ENCODE results near the gene FAM162A. TPM values are rescaled to one million over a fixed set of nuclear protein-coding genes. Genes with fewer than 3 reads are reported as not detected.

Gene FAM162A
- total RNA-seq, 4 donors from 2014 or later: 28.6 to 40.3 (median 33.4) TPM

GRCh38 chr3:122389197-122389596 lies 5.2 kb downstream of the FAM162A start:
- Histone ChIP-seq H3K36me3 (peaks cover 6% of the 10 kb centered on the region), H3K4me3 (no peak overlapping the region), H3K27ac (no peak overlapping the region), H3K9me3 (no peaks in the 10 kb centered on the region), H3K27me3 (no peaks in the 10 kb centered on the region), H3K4me1 (peaks cover 17% of the 10 kb centered on the region)
- TF ChIP-seq EP300 (IDR thresholded peaks at IDR 0.05) (no peak), CTCF (IDR thresholded peaks at IDR 0.05) (no peak)
- DNase-seq (ENCODE audit: low spot score in 2 of 2): no peak

GRCh38 chr3:122389892-122390291 lies 5.9 kb downstream of the FAM162A start:
- 88% methylated on average over 4 of the region's 4 CpGs for WGBS
- peaks cover 6% of the 10 kb centered on the region for H3K36me3 ChIP-seq
- no peak for DNase-seq (ENCODE audit: low spot score in 2 of 2)
- no peak for TF ChIP-seq EP300 (IDR thresholded peaks at IDR 0.05)
- TF ChIP-seq POLR2AphosphoS5 (IDR thresholded peaks at IDR 0.05): no peak
- no peak for TF ChIP-seq POLR2A (IDR thresholded peaks at IDR 0.05)
- no peak for TF ChIP-seq CTCF (IDR thresholded peaks at IDR 0.05)
- no peak overlapping the region for H3K27ac ChIP-seq
- H3K4me3 ChIP-seq: no peak overlapping the region
- no peaks in the 10 kb centered on the region for H3K9me3 ChIP-seq
- no peaks in the 10 kb centered on the region for H3K27me3 ChIP-seq
- H3K4me1 ChIP-seq: peaks cover 12% of the 10 kb centered on the region

- Histone ChIP-seq H3K27me3 (no peaks in the 10 kb centered on the region), H3K27ac (no peak overlapping the region), H3K36me3 (peaks cover 6% of the 10 kb centered on the region), H3K4me3 (no peak overlapping the region), H3K9me3 (no peaks in the 10 kb centered on the region), H3K4me1 (peaks cover 4% of the 10 kb centered on the region)
- WGBS: 72% methylated on average over 4 of the region's 4 CpGs
- no peak for DNase-seq (ENCODE audit: low spot score in 2 of 2)
- TF ChIP-seq POLR2A (IDR thresholded peaks at IDR 0.05) (no peak), EP300 (IDR thresholded peaks at IDR 0.05) (no peak)
These were observed 6.7 kb downstream of the FAM162A start for GRCh38 chr3:122390665-122391064.

GRCh38 chr3:122391681-122392446 lies 7.9 kb downstream of the FAM162A start:
- Histone ChIP-seq H3K36me3 (peaks cover 6% of the 10 kb centered on the region), H3K4me3 (no peak overlapping the region), H3K27me3 (no peaks in the 10 kb centered on the region), H3K4me1 (peaks cover under 1% of the 10 kb centered on the region), H3K9me3 (no peaks in the 10 kb centered on the region), H3K27ac (no peak overlapping the region)
- no peak for TF ChIP-seq POLR2A (IDR thresholded peaks at IDR 0.05)
- TF ChIP-seq POLR2AphosphoS5 (IDR thresholded peaks at IDR 0.05): no peak
- no peak for TF ChIP-seq CTCF (IDR thresholded peaks at IDR 0.05)
- TF ChIP-seq EP300 (IDR thresholded peaks at IDR 0.05): no peak
- WGBS: 89% methylated on average over 2 of the region's 2 CpGs
- DNase-seq (ENCODE audit: low spot score in 2 of 2): no peak

GRCh38 chr3:122392868-122393844 lies 9.2 kb downstream of the FAM162A start:
- Histone ChIP-seq H3K27me3 (no peaks in the 10 kb centered on the region), H3K27ac (no peak overlapping the region), H3K36me3 (peaks cover 6% of the 10 kb centered on the region), H3K9me3 (no peaks in the 10 kb centered on the region), H3K4me1 (no peaks in the 10 kb centered on the region), H3K4me3 (no peak overlapping the region)
- no peak for DNase-seq (ENCODE audit: low spot score in 2 of 2)
- TF ChIP-seq CTCF (IDR thresholded peaks at IDR 0.05) (peak; percentile 30 to 56), POLR2AphosphoS5 (IDR thresholded peaks at IDR 0.05) (no peak)
- 51% methylated on average over 2 of the region's 2 CpGs for WGBS

All from suprapubic skin (tissue), 4 donors.